Measurements from ENCODE around the gene MADCAM1.
"Not testable (repeated sequence)": the region's sequence is repeated elsewhere in the genome, so short reads cannot be mapped to it uniquely, and the experiment has no call there.

Gene MADCAM1

GRCh38 chr19:496112-496665 is at the start of gene MADCAM1:
Gene MADCAM1 (plus strand): TSS chr19:496486. CDS start chr19:496500, 14 bp downstream.
- DNase-seq (ENCODE audit: low read depth), result no peak

- no peak for DNase-seq (ENCODE audit: low read depth)
Observed at GRCh38 chr19:447064-447426, 49.2 kb upstream of the MADCAM1 start.

GRCh38 chr19:447816-448560 is 48.3 kb upstream of the MADCAM1 start:
- no peak for DNase-seq (ENCODE audit: low read depth)

DNA sequence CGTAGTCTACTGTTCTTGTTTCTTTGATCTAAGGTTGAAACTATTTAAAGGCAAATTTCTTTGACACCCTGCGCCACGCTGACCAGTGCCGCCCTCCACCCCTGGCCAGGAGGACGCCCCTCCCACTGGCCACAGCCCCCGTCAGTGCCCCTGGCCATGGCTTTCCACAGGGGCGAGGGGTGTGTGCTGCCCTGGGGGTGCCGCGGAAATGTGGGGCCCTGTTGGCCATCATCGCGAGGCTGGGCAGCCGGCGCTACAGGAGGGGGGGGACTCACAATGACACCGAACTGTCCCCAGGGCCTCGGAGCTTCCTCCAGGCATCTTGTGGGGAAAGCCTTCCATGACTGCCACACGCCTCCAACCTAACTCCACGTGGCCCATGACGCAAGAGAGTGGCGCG is 46.4 kb upstream of the MADCAM1 start:
- no peak for DNase-seq (ENCODE audit: low read depth)

GRCh38 chr19:450912-451481 is 45.3 kb upstream of the MADCAM1 start:
- DNase-seq (ENCODE audit: low read depth), result not testable (repeated sequence)

- DNase-seq (ENCODE audit: low read depth), result no peak
Observed at GRCh38 chr19:452829-453228, 43.5 kb upstream of the MADCAM1 start.

- no peak for DNase-seq (ENCODE audit: low read depth)
Observed at GRCh38 chr19:453606-454005, 42.7 kb upstream of the MADCAM1 start.

- no peak for DNase-seq (ENCODE audit: low read depth)
Observed at GRCh38 chr19:455031-455705, 41.1 kb upstream of the MADCAM1 start.

GRCh38 chr19:455851-456546 is 40.3 kb upstream of the MADCAM1 start:
- no peak for DNase-seq (ENCODE audit: low read depth)

DNA sequence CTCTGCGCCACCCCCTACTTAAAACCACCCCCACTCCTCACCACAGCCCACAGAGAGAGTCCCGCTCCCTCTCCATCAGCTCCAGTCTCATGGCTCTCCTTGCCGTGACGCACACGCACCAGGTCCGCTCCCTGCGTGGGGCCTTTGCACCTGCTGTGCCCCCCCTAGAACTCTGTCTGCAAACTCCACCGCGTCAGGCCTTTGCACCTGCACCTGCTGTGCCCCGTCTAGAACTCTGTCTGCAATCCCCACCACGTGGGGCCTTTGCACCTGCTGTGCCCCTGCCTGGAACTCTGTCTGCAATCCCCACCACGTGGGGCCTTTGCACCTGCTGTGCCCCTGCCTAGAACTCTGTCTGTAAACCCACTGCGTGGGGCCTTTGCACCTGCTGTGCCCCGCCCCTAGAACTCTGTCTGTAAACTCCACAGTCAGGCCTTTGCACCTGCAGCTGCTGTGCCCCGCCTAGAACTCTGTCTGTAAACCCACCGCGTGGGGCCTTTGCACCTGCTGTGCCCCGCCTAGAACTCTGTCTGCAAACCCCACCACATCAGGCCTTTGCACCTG is 39.7 kb upstream of the MADCAM1 start:
- DNase-seq (ENCODE audit: low read depth), result no peak

GRCh38 chr19:457636-458035 is 38.6 kb upstream of the MADCAM1 start:
- DNase-seq (ENCODE audit: low read depth), result no peak

DNA sequence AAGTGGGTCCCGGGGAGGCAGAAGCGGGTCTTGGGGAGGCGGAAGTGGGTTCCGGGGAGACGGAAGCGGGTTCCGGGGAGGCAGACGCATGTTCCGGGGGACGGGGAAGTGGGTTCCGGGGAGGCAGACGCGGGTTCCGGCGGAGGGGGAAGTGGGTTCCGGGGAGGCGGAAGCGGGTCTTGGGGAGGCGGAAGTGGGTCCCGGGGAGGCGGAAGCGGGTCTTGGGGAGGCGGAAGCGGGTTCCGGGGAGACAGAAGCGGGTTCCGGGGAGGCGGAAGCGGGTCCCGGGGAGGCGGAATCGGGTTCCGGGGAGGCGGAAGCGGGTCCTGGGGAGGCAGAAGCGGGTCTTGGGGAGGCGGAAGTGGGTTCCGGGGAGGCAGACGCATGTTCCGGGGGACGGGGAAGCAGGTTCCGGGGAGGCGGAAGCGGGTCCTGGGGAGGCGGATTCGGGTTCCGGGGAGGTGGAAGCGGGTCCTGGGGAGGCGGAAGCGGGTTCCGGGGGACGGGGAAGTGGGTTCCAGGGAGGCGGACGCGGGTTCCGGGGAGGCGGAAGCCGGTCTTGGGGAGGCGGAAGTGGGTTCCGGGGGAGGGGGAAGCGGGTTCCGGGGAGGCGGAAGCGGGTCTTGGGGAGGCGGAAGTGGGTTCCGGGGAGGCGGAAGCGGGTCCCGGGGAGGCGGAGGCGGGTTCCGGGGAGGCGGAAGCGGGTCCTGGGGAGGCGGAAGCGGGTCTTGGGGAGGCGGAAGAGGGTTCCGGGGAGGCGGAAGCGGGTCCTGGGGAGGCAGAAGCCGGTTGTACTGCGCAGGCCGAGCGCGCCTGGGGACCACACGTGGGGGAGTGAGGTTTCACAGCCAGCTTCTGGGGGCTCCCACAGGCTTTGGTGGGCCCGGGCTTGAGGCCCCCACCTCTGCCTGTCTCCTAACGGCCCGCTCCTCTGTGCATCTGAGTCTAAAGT is 37.9 kb upstream of the MADCAM1 start:
- no peak for DNase-seq (ENCODE audit: low read depth)

GRCh38 chr19:459724-460511 is 36.4 kb upstream of the MADCAM1 start:
- DNase-seq (ENCODE audit: low read depth), result no peak

- DNase-seq (ENCODE audit: low read depth), result no peak
Observed at GRCh38 chr19:460877-461720, 35.2 kb upstream of the MADCAM1 start, which contains the start of gene SHC2. Gene SHC2 (minus strand): TSS chr19:461033. CDS start chr19:460996, 37 bp downstream.

DNA sequence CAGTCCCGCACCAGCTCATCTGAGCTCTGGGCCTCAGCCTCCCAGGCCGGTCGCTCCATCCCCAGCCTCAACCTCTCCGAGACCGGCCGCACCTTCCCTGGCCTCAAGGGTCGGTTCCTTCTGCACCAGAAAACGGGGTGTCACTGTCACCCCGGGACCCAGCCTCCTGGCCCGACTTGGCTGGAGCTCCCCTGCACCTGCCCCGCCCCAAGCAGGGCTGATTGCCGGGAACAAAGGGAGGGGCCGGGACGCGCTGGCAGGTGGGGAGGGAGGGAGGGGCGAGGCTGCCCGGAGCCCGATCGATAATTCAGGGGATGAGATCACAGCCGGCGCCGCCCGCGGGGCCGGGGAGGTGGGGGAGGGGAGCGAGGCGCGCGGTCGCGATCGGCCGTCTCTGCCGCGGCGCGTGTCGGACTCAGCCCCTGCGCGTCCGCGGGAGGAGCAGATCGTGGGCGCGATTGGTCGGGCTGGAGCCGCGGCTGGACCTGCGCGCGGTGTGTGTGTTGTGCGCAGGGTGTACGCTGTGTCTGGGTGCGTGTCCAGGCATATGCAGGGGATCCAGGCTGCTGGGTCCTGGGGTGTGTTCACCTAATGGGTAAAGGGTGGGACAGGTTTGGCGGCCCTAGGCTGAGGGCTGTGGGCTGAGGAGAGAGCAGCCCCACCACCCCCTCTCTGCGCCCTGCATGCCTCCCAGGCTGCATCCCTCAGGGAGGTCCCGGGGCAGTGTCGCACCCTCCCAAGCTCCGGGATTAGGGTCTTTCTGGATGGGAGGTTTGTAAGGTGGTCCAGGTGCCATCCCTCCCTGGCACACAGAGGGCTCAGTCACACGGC is 34.4 kb upstream of the MADCAM1 start:
- DNase-seq (ENCODE audit: low read depth), result no peak

DNA sequence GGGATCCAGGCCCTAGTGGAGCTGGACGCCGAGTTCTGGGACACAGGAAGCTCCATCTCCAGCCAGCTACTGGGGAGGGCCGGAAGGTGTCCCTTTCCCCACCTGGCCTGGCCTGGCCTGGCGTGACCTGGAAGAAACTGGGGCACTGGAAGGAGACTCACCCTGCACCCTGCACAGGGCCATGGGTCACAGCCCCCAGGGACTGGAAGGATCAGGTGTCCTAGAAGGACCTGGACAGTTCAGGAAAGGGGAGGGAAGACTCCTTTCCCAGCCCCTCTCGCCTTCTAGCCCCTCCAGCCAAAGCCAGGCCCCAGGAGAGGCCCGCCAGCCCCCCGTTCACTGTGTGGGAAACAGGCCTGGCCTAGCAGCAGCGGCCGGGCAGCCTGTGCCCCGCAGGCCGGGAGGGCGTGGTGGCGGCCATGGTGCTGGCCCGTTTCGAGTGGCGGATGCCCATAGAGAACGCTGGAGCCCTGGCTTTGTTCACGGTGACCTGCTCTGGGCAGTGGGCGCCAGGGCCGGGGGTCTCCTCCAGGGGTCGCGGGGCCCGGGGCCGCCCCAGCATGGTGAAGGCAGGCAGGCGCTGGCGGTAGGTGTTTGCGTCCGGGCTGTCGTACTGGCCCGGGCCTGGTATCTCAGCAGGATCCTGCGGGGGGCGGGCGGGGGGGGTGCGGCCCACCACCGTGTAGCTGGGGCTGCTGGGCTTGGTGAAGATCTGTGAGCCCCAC is 32.6 kb upstream of the MADCAM1 start:
- DNase-seq (ENCODE audit: low read depth), result no peak

DNA sequence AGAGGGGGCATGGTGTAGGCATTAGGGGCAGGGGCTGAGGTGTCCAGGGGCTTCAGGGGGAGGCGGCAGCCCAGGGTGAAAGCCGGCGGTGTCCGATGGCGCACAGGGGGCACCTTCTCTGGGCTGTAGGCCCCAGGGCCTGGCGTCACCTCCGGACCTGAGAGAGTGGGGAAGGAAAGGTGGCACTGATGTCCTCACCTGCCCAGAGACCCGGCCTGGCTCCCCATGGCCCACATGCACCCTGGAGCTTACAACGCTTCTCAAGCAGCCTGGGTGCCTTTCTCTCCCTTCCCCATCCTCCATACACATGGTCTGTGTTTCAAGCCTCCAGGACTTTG is 32.1 kb upstream of the MADCAM1 start:
- DNase-seq (ENCODE audit: low read depth), result no peak
